WTC11 (cell line): Measurements from ENCODE around the gene SLC15A2. TPM values are rescaled to one million over a fixed set of nuclear protein-coding genes. Genes with fewer than 3 reads are reported as not detected.

Experiments
- ATAC-seq: fragments of 200-7000 bp; cut with Tn5 transposase; 2 replicates; pipeline ENCODE4 v1.10.0; 2021; ENCODE audit warnings: mild to moderate bottlenecking, moderate library complexity
- CTCF ChIA-PET: fragments of 300-600 bp; sonication (Branson Sonifier 250); formaldehyde crosslinking; loops from one replicate; lab custom pipeline; 2021; ENCODE audit warnings: antibody characterized with exemption; lab: Charles Lee
- POLR2A ChIA-PET: fragments of 350-600 bp; sonication (Branson Sonifier 250); formaldehyde crosslinking; loops from one replicate; lab custom pipeline; 2021; ENCODE audit warnings: antibody characterized with exemption; lab: Charles Lee
- DNase-seq: peaks from one replicate; pipeline ENCODE4 v3.0.0; 2021; ENCODE audit warnings: low spot score
- H3K27ac Mint-ChIP-seq: 2 replicates; pipeline ENCODE4 v1.8.0; 2021; ENCODE audit warnings: mixed read lengths
- H3K27me3 Mint-ChIP-seq: 2 replicates; pipeline ENCODE4 v1.8.0; 2021; ENCODE audit warnings: low read depth, mild to moderate bottlenecking, moderate library complexity, mixed read lengths
- H3K36me3 Mint-ChIP-seq: 2 replicates; pipeline ENCODE4 v1.8.0; 2021; ENCODE audit warnings: mixed read lengths
- H3K4me1 Mint-ChIP-seq: 2 replicates; pipeline ENCODE4 v1.8.0; 2022; ENCODE audit warnings: mixed read lengths
- H3K4me3 Mint-ChIP-seq: 2 replicates; pipeline ENCODE4 v1.8.0; 2021; ENCODE audit warnings: mild to moderate bottlenecking, moderate library complexity, mixed read lengths
- H3K9me3 Mint-ChIP-seq: 2 replicates; pipeline ENCODE4 v1.8.0; 2021; ENCODE audit warnings: mixed read lengths
- ATF6 ChIP-seq: sonication (generic); formaldehyde crosslinking; IDR thresholded peaks from 2 replicates; pipeline ENCODE4 v1.8.1; 2023; ENCODE audit warnings: mild to moderate bottlenecking, missing genetic modification reagents
- CDX4 ChIP-seq: fragments of 250-450 bp; sonication (Bioruptor Pico); IDR thresholded peaks from 2 replicates; pipeline ENCODE4 v1.9.0; 2021; ENCODE audit warnings: moderate library complexity, mild to moderate bottlenecking, inconsistent platforms, borderline replicate concordance
- CREB1 ChIP-seq: sonication (generic); formaldehyde crosslinking; IDR thresholded peaks from 2 replicates; pipeline ENCODE4 v1.8.0; 2023; ENCODE audit warnings: mild to moderate bottlenecking, missing genetic modification reagents
- CREM ChIP-seq: sonication (generic); formaldehyde crosslinking; IDR thresholded peaks from 2 replicates; pipeline ENCODE4 v1.8.1; 2022; ENCODE audit warnings: mild to moderate bottlenecking, missing genetic modification reagents, moderate library complexity
- E2F1 ChIP-seq: sonication (generic); formaldehyde crosslinking; IDR thresholded peaks from 2 replicates; pipeline ENCODE4 v1.8.0; 2022; ENCODE audit warnings: mild to moderate bottlenecking, missing genetic modification reagents
- FOXJ3 ChIP-seq: sonication (generic); formaldehyde crosslinking; IDR thresholded peaks from 2 replicates; pipeline ENCODE4 v1.9.0; 2021; ENCODE audit warnings: missing genetic modification reagents, mild to moderate bottlenecking, borderline replicate concordance
- GTF2I ChIP-seq: fragments of 250-450 bp; sonication (Bioruptor Pico); conservative IDR thresholded peaks from 2 replicates; pipeline ENCODE4 v1.4.0; 2021; ENCODE audit warnings: mild to moderate bottlenecking
- HMGA2 ChIP-seq: fragments of 250-450 bp; sonication (Bioruptor Pico); IDR thresholded peaks from 2 replicates; pipeline ENCODE4 v1.4.0; 2021; ENCODE audit warnings: mild to moderate bottlenecking, moderate library complexity
- NFATC4 ChIP-seq: fragments of 250-450 bp; sonication (Bioruptor Pico); IDR thresholded peaks from 2 replicates; pipeline ENCODE4 v1.9.0; 2021; ENCODE audit warnings: mild to moderate bottlenecking
- NR1H2 ChIP-seq: sonication (generic); formaldehyde crosslinking; IDR thresholded peaks from 2 replicates; pipeline ENCODE4 v1.9.0; 2021; ENCODE audit warnings: mild to moderate bottlenecking, moderate library complexity, missing genetic modification reagents
- PREB ChIP-seq: sonication (generic); formaldehyde crosslinking; IDR thresholded peaks from 2 replicates; pipeline ENCODE4 v1.8.1; 2022; ENCODE audit warnings: mild to moderate bottlenecking, missing genetic modification reagents, moderate library complexity, borderline replicate concordance
- SMAD4 ChIP-seq: sonication (generic); formaldehyde crosslinking; IDR thresholded peaks from 2 replicates; pipeline ENCODE4 v1.8.0; 2022; ENCODE audit warnings: mild to moderate bottlenecking, missing genetic modification reagents
- SP1 ChIP-seq: sonication (generic); formaldehyde crosslinking; conservative IDR thresholded peaks from 2 replicates; pipeline ENCODE4 v1.8.1; 2022; ENCODE audit warnings: missing genetic modification reagents
- ZBTB21 ChIP-seq: sonication (generic); formaldehyde crosslinking; IDR thresholded peaks from 2 replicates; pipeline ENCODE4 v1.8.1; 2023; ENCODE audit warnings: mild to moderate bottlenecking, missing genetic modification reagents, borderline replicate concordance
- ZNF317 ChIP-seq: sonication (generic); formaldehyde crosslinking; IDR thresholded peaks from 2 replicates; pipeline ENCODE4 v1.8.1; 2023; ENCODE audit warnings: low read depth, mild to moderate bottlenecking, moderate library complexity, missing genetic modification reagents, borderline replicate concordance
- ZNF416 ChIP-seq: fragments of 250-450 bp; sonication (Bioruptor Pico); IDR thresholded peaks from 2 replicates; pipeline ENCODE4 v1.9.0; 2021; ENCODE audit warnings: mild to moderate bottlenecking, inconsistent platforms
- ZNF425 ChIP-seq: fragments of 250-450 bp; sonication (Bioruptor Pico); conservative IDR thresholded peaks from 2 replicates; pipeline ENCODE4 v1.9.0; 2021; ENCODE audit warnings: mild to moderate bottlenecking
- ZNF532 ChIP-seq: fragments of 250-450 bp; sonication (Bioruptor Pico); IDR thresholded peaks from 2 replicates; pipeline ENCODE4 v1.9.0; 2021; ENCODE audit warnings: mild to moderate bottlenecking, borderline replicate concordance
- ZSCAN18 ChIP-seq: fragments of 250-450 bp; sonication (Bioruptor Pico); IDR thresholded peaks from 2 replicates; pipeline ENCODE4 v2.1.2; 2022; ENCODE audit warnings: mild to moderate bottlenecking, moderate library complexity
- total RNA-seq: library from RNA; stranded (reverse); gene quantifications from 3 replicates; pipeline ENCODE4 v1.2.3, GENCODE V29; 2021

The SLC15A2 gene
- total RNA-seq, 1 experiment from 2014 or later = 2.4 TPM

- TF ChIP-seq ATF6 (CRISPR knock-in tag) (no peak), PREB (CRISPR knock-in tag) (no peak), ZBTB21 (CRISPR knock-in tag) (no peak), ZNF425 (CRISPR knock-in tag) (no peak), CREM (CRISPR knock-in tag) (no peak), ZSCAN18 (CRISPR knock-in tag) (no peak), NFATC4 (CRISPR knock-in tag) (no peak), ZNF532 (no peak), CREB1 (no peak), E2F1 (CRISPR knock-in tag) (no peak), SP1 (CRISPR knock-in tag) (no peak), CDX4 (CRISPR knock-in tag) (no peak)
- TF ChIP-seq, all 79 proteins: peak for 0
Observed at GRCh38 chr3:121980450-121980796, 86.2 kb downstream of the SLC15A2 start (continued).

- H3K27ac Mint-ChIP-seq = no peak overlapping the region
- no peak overlapping the region for H3K4me3 Mint-ChIP-seq
- H3K4me1 Mint-ChIP-seq = no peaks in the 10 kb centered on the region
- ChIA-PET POLR2A (no interaction called here), CTCF (no interaction called here)
- ATAC-seq (no peak), DNase-seq (no peak)
- peaks cover 46% of the 10 kb centered on the region for H3K9me3 Mint-ChIP-seq
- H3K36me3 Mint-ChIP-seq = peaks cover 22% of the 10 kb centered on the region
- no peaks in the 10 kb centered on the region for H3K27me3 Mint-ChIP-seq
- TF ChIP-seq HMGA2 (CRISPR knock-in tag) = no peak
- no peak for TF ChIP-seq ZNF416 (CRISPR knock-in tag)
- no peak for TF ChIP-seq NR1H2 (CRISPR knock-in tag)
- TF ChIP-seq PREB (CRISPR knock-in tag) = no peak
- no peak for TF ChIP-seq FOXJ3 (CRISPR knock-in tag)
- no peak for TF ChIP-seq GTF2I (CRISPR knock-in tag)
- TF ChIP-seq ZNF317 = no peak
- no peak for TF ChIP-seq SMAD4 (CRISPR knock-in tag)
- no peak for TF ChIP-seq ATF6 (CRISPR knock-in tag)
Observed at GRCh38 chr3:121981473-121981872, 87.3 kb downstream of the SLC15A2 start.
